IMR-90 (cell line): ENCODE data around the gene DCHS1. TPM values are rescaled to one million over a fixed set of nuclear protein-coding genes. Genes with fewer than 3 reads are reported as not detected.

Experiments
- ATAC-seq: fragments of 200-7000 bp; cut with Tn5 transposase; 2 replicates; pipeline ENCODE4 v1.9.1; 2020; ENCODE audit warnings: low read depth, mild to moderate bottlenecking, moderate library complexity
- BruUV-seq: library from RNA; stranded (reverse); fragments of 400-500 nt; replicated peaks from 2 replicates; lab custom pipeline; 2021; lab: Mats Ljungman, UMichigan
- CTCF ChIA-PET: fragments of 300-600 bp; formaldehyde crosslinking; extraction: SDS; loops from one replicate; lab custom pipeline; 2021; ENCODE audit warnings: antibody characterized with exemption; lab: Yijun Ruan, JAX
- POLR2A ChIA-PET: fragments of 300-600 bp; sonication (Branson Sonifier 250); formaldehyde crosslinking; loops from one replicate; lab custom pipeline; 2022; ENCODE audit warnings: antibody characterized with exemption; ENCODE audit not compliant: unreplicated experiment; lab: Charles Lee
- DNase-seq: peaks from one replicate; pipeline ENCODE4 v3.0.0; 2013
- H2AFZ ChIP-seq: replicated peaks from 2 replicates; pipeline ENCODE3; 2013; ENCODE audit warnings: low read length, mild to moderate bottlenecking; ENCODE audit not compliant: poor library complexity
- H2AK5ac ChIP-seq: 2 replicates; pipeline ENCODE4 v1.6.1; 2013; ENCODE audit warnings: low read depth, low read length, inconsistent platforms
- H2AK9ac ChIP-seq: replicated peaks from 2 replicates; pipeline ENCODE3; 2013; ENCODE audit warnings: mild to moderate bottlenecking, low read depth, low read length, moderate library complexity; ENCODE audit not compliant: poor library complexity
- H2BK120ac ChIP-seq: 2 replicates; pipeline ENCODE4 v1.6.1; 2013; ENCODE audit warnings: low read depth, low read length, inconsistent platforms
- H2BK15ac ChIP-seq: 3 replicates; pipeline ENCODE4 v1.6.1; 2013; ENCODE audit warnings: low read depth, low read length, inconsistent platforms
- H2BK20ac ChIP-seq: 2 replicates; pipeline ENCODE4 v1.6.1; 2013; ENCODE audit warnings: low read depth, mild to moderate bottlenecking, inconsistent platforms, low read length, moderate library complexity
- H2BK5ac ChIP-seq: 2 replicates; pipeline ENCODE4 v1.6.1; 2013; ENCODE audit warnings: mild to moderate bottlenecking, low read depth, low read length, inconsistent platforms; ENCODE audit not compliant: poor library complexity, severe bottlenecking
- H3K14ac ChIP-seq: replicated peaks from 2 replicates; pipeline ENCODE4 v1.6.1; 2013; ENCODE audit warnings: low read depth, low read length, inconsistent platforms
- H3K18ac ChIP-seq: 2 replicates; pipeline ENCODE4 v1.6.1; 2013; ENCODE audit warnings: low read depth, low read length, control low read depth
- H3K23ac ChIP-seq: 2 replicates; pipeline ENCODE4 v1.6.1; 2013; ENCODE audit warnings: low read depth, low read length, inconsistent platforms
- H3K27ac ChIP-seq: 2 replicates; pipeline ENCODE4 v1.5.1; 2013; ENCODE audit warnings: mild to moderate bottlenecking, control low read depth, low read length; ENCODE audit not compliant: insufficient read depth
- H3K27me3 ChIP-seq: 2 replicates; pipeline ENCODE4 v1.6.1; 2013; ENCODE audit warnings: low read length; ENCODE audit not compliant: control insufficient read depth, insufficient read depth
- H3K36me3 ChIP-seq: 2 replicates; pipeline ENCODE4 v1.6.1; 2013; ENCODE audit warnings: low read length, mixed read lengths; ENCODE audit not compliant: control insufficient read depth, insufficient read depth
- H3K4ac ChIP-seq: 2 replicates; pipeline ENCODE4 v1.6.1; 2013; ENCODE audit warnings: low read depth, low read length, inconsistent platforms
- H3K4me1 ChIP-seq: 2 replicates; pipeline ENCODE4 v1.6.1; 2013; ENCODE audit warnings: low read length, mixed read lengths; ENCODE audit not compliant: control insufficient read depth, insufficient read depth
- H3K4me2 ChIP-seq: 2 replicates; pipeline ENCODE4 v1.6.1; 2013; ENCODE audit warnings: low read depth, mild to moderate bottlenecking, control low read depth, low read length, moderate library complexity
- H3K4me3 ChIP-seq: 2 replicates; pipeline ENCODE4 v1.5.1; 2013; ENCODE audit warnings: low read depth, mild to moderate bottlenecking, control low read depth, low read length, moderate library complexity; ENCODE audit not compliant: insufficient read depth
- H3K56ac ChIP-seq: 2 replicates; pipeline ENCODE4 v1.6.1; 2013; ENCODE audit warnings: low read length, inconsistent platforms; ENCODE audit not compliant: insufficient read depth; ENCODE audit errors: extremely low read depth
- H3K79me1 ChIP-seq, 2 experiments: 2 replicates each; pipeline ENCODE4 v1.6.1; 2013; ENCODE audit warnings: low read length in 2 of 2, inconsistent platforms in 1 of 2, low read depth in 1 of 2
- H3K9ac ChIP-seq: 2 replicates; pipeline ENCODE4 v1.6.1; 2013; ENCODE audit warnings: low read depth, low read length, control low read depth
- H3K9me1 ChIP-seq: 2 replicates; pipeline ENCODE4 v1.6.1; 2013; ENCODE audit warnings: low read length, inconsistent platforms; ENCODE audit not compliant: insufficient read depth
- H3K9me3 ChIP-seq: 2 replicates; pipeline ENCODE4 v1.6.1; 2013; ENCODE audit warnings: low read length; ENCODE audit not compliant: control insufficient read depth, insufficient read depth
- H4K20me1 ChIP-seq: 2 replicates; pipeline ENCODE4 v1.6.1; 2013; ENCODE audit warnings: low read length, inconsistent platforms; ENCODE audit not compliant: insufficient read depth
- H4K5ac ChIP-seq: 2 replicates; pipeline ENCODE4 v1.6.1; 2013; ENCODE audit warnings: mild to moderate bottlenecking, low read depth, low read length, control low read depth
- H4K8ac ChIP-seq, 2 experiments: 2 replicates each; pipeline ENCODE4 v1.6.1; 2013; ENCODE audit warnings: low read depth in 2 of 2, low read length in 2 of 2, control low read depth in 1 of 2, inconsistent platforms in 1 of 2
- H4K91ac ChIP-seq: 2 replicates; pipeline ENCODE4 v1.6.1; 2013; ENCODE audit warnings: low read depth, low read length, inconsistent platforms; ENCODE audit not compliant: insufficient read depth
- CTCF ChIP-seq: conservative IDR thresholded peaks from 2 replicates; pipeline ENCODE4 v1.5.1; 2012; ENCODE audit warnings: mild to moderate bottlenecking, low read depth, low read length, improper control_type of control experiment
- MAFK ChIP-seq: IDR thresholded peaks from 2 replicates; pipeline ENCODE4 v1.6.1; 2012; ENCODE audit warnings: low read depth, low read length, improper control_type of control experiment
- MAZ ChIP-seq: IDR thresholded peaks from 2 replicates; pipeline ENCODE4 v1.6.1; 2012; ENCODE audit warnings: low read depth, mild to moderate bottlenecking, low read length, improper control_type of control experiment, moderate library complexity, borderline replicate concordance
- WGBS, 2 experiments: methylation state at CpG; one replicate each; pipeline versions ENCODE4 v1.1.5 to v1.1.7; 2013; ENCODE audit warnings: missing lambda C conversion rate in 2 of 2; ENCODE audit not compliant: insufficient read length in 1 of 2; ENCODE audit errors: extremely low coverage in 2 of 2; 5-methylcytosine and 5-hydroxymethylcytosine counted together
- dilution Hi-C: fragments of 300-500 bp; cut with HindIII; formaldehyde crosslinking; loops from one replicate; pipeline ENCODE4 v1.14.3; 2018; ENCODE audit warnings: low sequenced_read_pairs; ENCODE audit not compliant: unreplicated experiment
- in situ Hi-C: fragments of 300-500 bp; cut with MboI; formaldehyde crosslinking; loops from 3 replicates; pipeline ENCODE4 v1.14.3; 2019; ENCODE audit warnings: low sequenced_read_pairs, inconsistent platforms, mixed read lengths
- intact Hi-C: fragments of 100-400 bp; cut with micrococcal nuclease; formaldehyde crosslinking; loops from 2 replicates; pipeline ENCODE4 v1.10.0; 2022
- polyA plus RNA-seq, 3 experiments: library from polyadenylated mRNA; depleted of rRNA; stranded (reverse); fragments of >200 nt; gene quantifications; 2 replicates each; pipeline ENCODE4 v1.2.3, GENCODE V29; 2012; ENCODE audit warnings: low replicate concordance in 1 of 3
- total RNA-seq: library from RNA; depleted of rRNA; stranded (reverse); fragments of >200 nt; gene quantifications from 2 replicates; pipeline ENCODE4 v1.2.3, GENCODE V29; 2012

DCHS1 gene
- total and polyA plus RNA-seq, 2 of the 4 experiments (the other 2 are of a cell fraction): 1.4 to 3.3 TPM

DNA sequence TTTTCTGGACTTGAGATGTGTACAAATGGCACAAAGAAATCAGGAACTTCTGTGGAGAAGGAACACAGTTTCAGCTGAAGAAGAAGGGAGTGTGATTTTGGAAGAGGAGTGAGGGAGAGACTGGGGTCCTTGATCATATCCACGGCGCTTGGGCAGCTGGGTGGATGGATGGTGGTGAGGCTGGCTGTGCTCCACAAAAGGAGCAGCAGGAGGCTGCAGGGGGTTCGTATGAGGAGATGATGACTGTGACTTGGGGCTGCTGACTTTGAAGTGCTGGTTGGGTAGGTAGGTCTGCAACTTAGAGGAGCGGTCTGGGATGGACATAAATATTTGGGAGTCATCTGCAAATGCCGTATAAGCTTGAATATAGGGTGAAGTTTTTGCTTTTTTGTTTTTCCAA lies 1.3 kb upstream of the DCHS1 start:
- POLR2A ChIA-PET: interaction anchor here (0.9 kb wide), 1 partner anchor 337 kb away, joined by 5 read pairs; no protein-coding TSS in a partner anchor
- H2AK9ac ChIP-seq: no peak overlapping the region
- 0 out of 2 replicates have a peak, but pooled peaks cover 3% of the 10 kb centered on the region for H4K20me1 ChIP-seq
- no TSS peak for BruUV-seq
- no peak overlapping the region for H3K27ac ChIP-seq
- peak overlapping the region; percentile 5; the same call in 1 of the 2 replicates for H3K4me2 ChIP-seq
- dilution Hi-C loops: no loop called here
- no peak overlapping the region for H2BK15ac ChIP-seq
- peak overlapping the region; percentile 18 for H3K23ac ChIP-seq
- no peaks in the 10 kb centered on the region for H3K36me3 ChIP-seq
- peaks cover 16% of the 10 kb centered on the region for H3K9me1 ChIP-seq
- H4K5ac ChIP-seq: no peak overlapping the region
- peaks cover 3 to 17% of the 10 kb centered on the region in 2 experiments; a peak in 2 of 4 replicates for H3K79me1 ChIP-seq
- no peak overlapping the region for H3K14ac ChIP-seq
- CTCF ChIA-PET: no interaction called here
- no peak for TF ChIP-seq CTCF
- no peak for TF ChIP-seq MAFK
- no peak for TF ChIP-seq MAZ
- no peak for ATAC-seq
- H4K8ac ChIP-seq: peak overlapping the region in 1 of 2 experiments; percentile 59; a peak in 1 of 4 replicates
- H3K27me3 ChIP-seq: peaks cover 15% of the 10 kb centered on the region
- H3K18ac ChIP-seq: no peak overlapping the region
- DNase-seq: no peak
- H3K4me1 ChIP-seq: peaks cover 5% of the 10 kb centered on the region
- no peak overlapping the region for H2BK5ac ChIP-seq
- no peak overlapping the region for H3K4me3 ChIP-seq
- in situ Hi-C loops: no loop called here
- no peaks in the 10 kb centered on the region for H3K9me3 ChIP-seq
- intact Hi-C loops: no loop called here
- H2AK5ac ChIP-seq: no peak overlapping the region
- WGBS, 2 experiments: 38% methylated on average over 2 of the region's 5 CpGs; no CpG with 5 or more reads in 1 of the 2 experiments
- H4K91ac ChIP-seq: no peak overlapping the region
- H2BK20ac ChIP-seq: no peak overlapping the region
- no peak overlapping the region for H2AFZ ChIP-seq
- no peak overlapping the region for H3K4ac ChIP-seq
- H2BK120ac ChIP-seq: no peak overlapping the region
- no peak overlapping the region for H3K9ac ChIP-seq
- no peak overlapping the region for H3K56ac ChIP-seq
